Trophoblast cell (in vitro differentiated cells and primary cell): ENCODE data around the gene AIM2.

Experiments used
- DNase-seq, 2 donors: peaks; one replicate each; pipeline ENCODE4 v3.0.0-alpha.2; 2016
- H2AFZ ChIP-seq: 2 replicates; pipeline ENCODE4 v1.6.1; 2013; ENCODE audit warnings: low read length, moderate library complexity, mild to moderate bottlenecking; ENCODE audit not compliant: insufficient read depth, poor library complexity
- H2AK5ac ChIP-seq: 2 replicates; pipeline ENCODE4 v1.6.1; 2013; ENCODE audit warnings: mild to moderate bottlenecking, low read length
- H2BK120ac ChIP-seq: 2 replicates; pipeline ENCODE4 v1.6.1; 2013; ENCODE audit warnings: low read length, mild to moderate bottlenecking, moderate library complexity; ENCODE audit not compliant: insufficient read depth, poor library complexity
- H2BK12ac ChIP-seq: 2 replicates; pipeline ENCODE4 v1.6.1; 2013; ENCODE audit warnings: mild to moderate bottlenecking, low read length, moderate library complexity
- H2BK5ac ChIP-seq: 2 replicates; pipeline ENCODE4 v1.6.1; 2013; ENCODE audit warnings: low read length, low read depth, moderate library complexity, mild to moderate bottlenecking; ENCODE audit not compliant: poor library complexity
- H3K14ac ChIP-seq: 2 replicates; pipeline ENCODE4 v1.6.1; 2013; ENCODE audit warnings: mild to moderate bottlenecking, low read length
- H3K18ac ChIP-seq: 2 replicates; pipeline ENCODE4 v1.6.1; 2013; ENCODE audit warnings: mild to moderate bottlenecking, low read length
- H3K23ac ChIP-seq: 2 replicates; pipeline ENCODE4 v1.6.1; 2013; ENCODE audit warnings: low read length
- H3K27ac ChIP-seq: 2 replicates; pipeline ENCODE4 v1.5.1; 2013; ENCODE audit warnings: low read depth, mild to moderate bottlenecking, inconsistent platforms, low read length, moderate library complexity
- H3K27me3 ChIP-seq: 2 replicates; pipeline ENCODE4 v1.6.1; 2013; ENCODE audit warnings: inconsistent platforms, mild to moderate bottlenecking, low read length, moderate library complexity; ENCODE audit not compliant: insufficient read depth
- H3K36me3 ChIP-seq, 2 experiments: 1 replicate in 1 of 2; 2 replicates in 1 of 2; pipeline ENCODE4 v1.6.1; 2013; ENCODE audit warnings: low read length in 2 of 2, mild to moderate bottlenecking in 2 of 2, moderate library complexity in 1 of 2; ENCODE audit not compliant: insufficient read depth in 2 of 2, control insufficient read depth in 1 of 2
- H3K4ac ChIP-seq: 2 replicates; pipeline ENCODE4 v1.6.1; 2013; ENCODE audit warnings: low read depth, mild to moderate bottlenecking, low read length, moderate library complexity
- H3K4me1 ChIP-seq, 2 experiments: 1 replicate in 1 of 2; 2 replicates in 1 of 2; pipeline ENCODE4 v1.6.1; 2013; ENCODE audit warnings: low read length in 2 of 2, mild to moderate bottlenecking in 2 of 2, moderate library complexity in 1 of 2; ENCODE audit not compliant: insufficient read depth in 2 of 2, control insufficient read depth in 1 of 2
- H3K4me2 ChIP-seq: 2 replicates; pipeline ENCODE4 v1.6.1; 2013; ENCODE audit warnings: inconsistent platforms, mild to moderate bottlenecking, low read length, moderate library complexity
- H3K4me3 ChIP-seq: 2 replicates; pipeline ENCODE4 v1.5.1; 2013; ENCODE audit warnings: mild to moderate bottlenecking, low read depth, low read length, inconsistent platforms
- H3K79me1 ChIP-seq: one replicate; pipeline ENCODE4 v1.6.1; 2013; ENCODE audit warnings: low read length
- H3K79me2 ChIP-seq: 2 replicates; pipeline ENCODE4 v1.6.1; 2013; ENCODE audit warnings: low read length, mild to moderate bottlenecking; ENCODE audit not compliant: control insufficient read depth, insufficient read depth, poor library complexity
- H3K9ac ChIP-seq: 2 replicates; pipeline ENCODE4 v1.6.1; 2013; ENCODE audit warnings: mild to moderate bottlenecking, low read length
- H3K9me3 ChIP-seq: 2 replicates; pipeline ENCODE4 v1.6.1; 2013; ENCODE audit warnings: low read depth, mild to moderate bottlenecking, control low read depth, inconsistent platforms, low read length; ENCODE audit not compliant: insufficient read depth
- H4K12ac ChIP-seq: 2 replicates; pipeline ENCODE4 v1.6.1; 2013; ENCODE audit warnings: low read depth, mild to moderate bottlenecking, low read length, moderate library complexity
- H4K8ac ChIP-seq: 2 replicates; pipeline ENCODE4 v1.6.1; 2013; ENCODE audit warnings: low read depth, mild to moderate bottlenecking, low read length, moderate library complexity
- H4K91ac ChIP-seq: one replicate; pipeline ENCODE4 v1.6.1; 2013; ENCODE audit warnings: low read depth, mild to moderate bottlenecking, low read length, moderate library complexity
- WGBS: extraction: QIAGEN DNeasy Blood & Tissue Kit; methylation state at CpG from one replicate; pipeline ENCODE4 v1.1.7; 2013; ENCODE audit warnings: missing lambda C conversion rate; ENCODE audit not compliant: insufficient read length, insufficient coverage; ENCODE audit errors: extremely low coverage; 5-methylcytosine and 5-hydroxymethylcytosine counted together

AIM2 gene

GRCh38 chr1:159067699-159068621 lies 8.6 kb downstream of the AIM2 start:
- Histone ChIP-seq H3K4me3 (no peak overlapping the region), H2BK5ac (no peak overlapping the region), H3K23ac (no peak overlapping the region), H3K4me2 (no peak overlapping the region), H3K9ac (no peak overlapping the region), H2BK12ac (no peak overlapping the region), H2BK120ac (no peak overlapping the region), H4K12ac (no peak overlapping the region), H3K36me3 (no peaks in the 10 kb centered on the region), H4K8ac (no peak overlapping the region), H3K14ac (no peak overlapping the region), H3K4me1 (no peaks in the 10 kb centered on the region), H2AFZ (no peak overlapping the region), H2AK5ac (no peak overlapping the region), H3K4ac (no peak overlapping the region), H3K18ac (no peak overlapping the region), H3K79me2 (no peaks in the 10 kb centered on the region), H4K91ac (no peak overlapping the region), H3K27me3 (no peaks in the 10 kb centered on the region), H3K9me3 (no peaks in the 10 kb centered on the region), H3K27ac (no peak overlapping the region), H3K79me1 (no peaks in the 10 kb centered on the region)
- WGBS, result no CpG with 5 or more reads among the region's 6 CpGs
- no peak for DNase-seq

GRCh38 chr1:159066108-159066507 lies 10.5 kb downstream of the AIM2 start:
- WGBS, result no CpG with 5 or more reads among the region's 4 CpGs
- no peak overlapping the region for H2AK5ac ChIP-seq

GRCh38 chr1:159065106-159065505 lies 11.5 kb downstream of the AIM2 start:
- H4K91ac ChIP-seq, result no peak overlapping the region
- WGBS, result no CpG with 5 or more reads among the region's 8 CpGs

More at GRCh38 chr1:159066108-159066507, 10.5 kb downstream of the AIM2 start:
- H3K79me2 ChIP-seq, result no peaks in the 10 kb centered on the region
- no peak overlapping the region for H2BK5ac ChIP-seq
- no peaks in the 10 kb centered on the region for H3K79me1 ChIP-seq
- H2BK12ac ChIP-seq, result no peak overlapping the region
- no peak for DNase-seq
- no peak overlapping the region for H3K4me2 ChIP-seq
- no peak overlapping the region for H3K9ac ChIP-seq
- H3K18ac ChIP-seq, result no peak overlapping the region
- H2AFZ ChIP-seq, result no peak overlapping the region
- no peak overlapping the region for H3K23ac ChIP-seq
- no peaks in the 10 kb centered on the region for H3K27me3 ChIP-seq
- no peak overlapping the region for H2BK120ac ChIP-seq
- no peak overlapping the region for H3K14ac ChIP-seq
- no peak overlapping the region for H4K8ac ChIP-seq
- no peak overlapping the region for H3K27ac ChIP-seq
- H3K4ac ChIP-seq, result no peak overlapping the region
- no peak overlapping the region for H4K91ac ChIP-seq
- H3K36me3 ChIP-seq, result no peaks in the 10 kb centered on the region
- H4K12ac ChIP-seq, result no peak overlapping the region
- no peaks in the 10 kb centered on the region for H3K4me1 ChIP-seq
- H3K4me3 ChIP-seq, result no peak overlapping the region
- H3K9me3 ChIP-seq, result no peaks in the 10 kb centered on the region

GRCh38 chr1:159058751-159059150 lies 17.8 kb downstream of the AIM2 start:
- H3K9ac ChIP-seq, result no peak overlapping the region
- no peaks in the 10 kb centered on the region for H3K79me2 ChIP-seq
- no peak overlapping the region for H3K23ac ChIP-seq
- H3K27me3 ChIP-seq, result no peaks in the 10 kb centered on the region
- H2AFZ ChIP-seq, result no peak overlapping the region
- H3K4me1 ChIP-seq, result no peaks in the 10 kb centered on the region
- no peak overlapping the region for H3K4me2 ChIP-seq
- no peak for DNase-seq
- H4K12ac ChIP-seq, result no peak overlapping the region
- no peak overlapping the region for H2AK5ac ChIP-seq
- peak overlapping the region; percentile 10 for H4K8ac ChIP-seq
- WGBS, result no CpG with 5 or more reads among the region's 7 CpGs
- no peak overlapping the region for H3K4ac ChIP-seq
- no peaks in the 10 kb centered on the region for H3K79me1 ChIP-seq
- no peak overlapping the region for H3K14ac ChIP-seq
- H3K18ac ChIP-seq, result no peak overlapping the region
- no peak overlapping the region for H2BK5ac ChIP-seq
- no peak overlapping the region for H3K27ac ChIP-seq
- peaks cover 3% of the 10 kb centered on the region for H3K9me3 ChIP-seq
- H2BK12ac ChIP-seq, result no peak overlapping the region
- no peak overlapping the region for H2BK120ac ChIP-seq
- H3K4me3 ChIP-seq, result no peak overlapping the region
- no peaks in the 10 kb centered on the region for H3K36me3 ChIP-seq
- no peak overlapping the region for H4K91ac ChIP-seq

More at GRCh38 chr1:159065106-159065505, 11.5 kb downstream of the AIM2 start:
- Histone ChIP-seq H3K23ac (no peak overlapping the region), H3K18ac (no peak overlapping the region), H3K4ac (no peak overlapping the region), H3K9ac (no peak overlapping the region), H3K9me3 (no peaks in the 10 kb centered on the region), H4K8ac (no peak overlapping the region), H3K79me1 (no peaks in the 10 kb centered on the region), H3K4me2 (no peak overlapping the region), H3K4me1 (no peaks in the 10 kb centered on the region), H3K14ac (no peak overlapping the region), H2BK120ac (no peak overlapping the region), H3K79me2 (no peaks in the 10 kb centered on the region), H3K27ac (no peak overlapping the region), H3K4me3 (no peak overlapping the region), H3K27me3 (no peaks in the 10 kb centered on the region), H2BK12ac (no peak overlapping the region), H3K36me3 (no peaks in the 10 kb centered on the region), H2AK5ac (no peak overlapping the region), H2BK5ac (no peak overlapping the region), H2AFZ (no peak overlapping the region), H4K12ac (no peak overlapping the region)
- DNase-seq, result no peak
